ENCODE results near the gene HLCS.

DNA sequence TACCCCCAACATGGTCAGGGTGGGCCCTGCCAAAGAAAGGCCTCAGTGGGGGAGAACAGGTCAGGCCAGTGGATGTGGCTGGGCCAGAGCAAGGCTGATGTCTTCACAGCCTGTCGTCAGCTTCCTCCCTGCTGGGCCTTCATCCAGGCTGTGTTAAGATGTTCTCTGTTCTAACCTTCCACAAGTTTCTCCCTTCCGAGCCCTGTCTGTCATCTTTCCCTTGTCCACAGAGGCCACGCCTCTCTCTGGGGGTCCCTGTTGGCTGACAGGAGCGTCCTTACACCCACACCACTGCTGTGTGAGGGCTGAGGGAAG is 231.3 kb downstream of the HLCS start:
- no peak for TF ChIP-seq SUZ12 (IDR thresholded peaks at IDR 0.05; ENCODE audit: extremely low read depth, insufficient read depth, insufficient read length)
- no peak for TF ChIP-seq YY1 (IDR thresholded peaks at IDR 0.05; ENCODE audit: insufficient read depth, insufficient read length)
- no peak for TF ChIP-seq ZNF274 (IDR thresholded peaks at IDR 0.05; ENCODE audit: low read depth, low read length)

Data from NT2/D1 (cell line).